Neutrophil (primary cell): ENCODE measurements around the gene CRNKL1.

Experiments
- H3K27ac ChIP-seq: fragments of 200-600 bp; sonication (generic); 2 replicates; pipeline ENCODE4 v1.5.1; 2016; ENCODE audit warnings: mild to moderate bottlenecking, moderate library complexity
- H3K27me3 ChIP-seq: fragments of 200-600 bp; sonication (generic); 2 replicates; pipeline ENCODE4 v1.6.0; 2016; ENCODE audit warnings: mild to moderate bottlenecking
- H3K36me3 ChIP-seq: fragments of 200-600 bp; sonication (generic); 2 replicates; pipeline ENCODE4 v1.5.1; 2017
- H3K4me1 ChIP-seq, 2 experiments: fragments of 200-600 bp in 1 of 2; sonication (generic) in 1 of 2; 1 replicate in 1 of 2; 2 replicates in 1 of 2; pipeline versions ENCODE4 v1.5.1 to v1.6.1; 2013 to 2016; ENCODE audit warnings: low read depth in 1 of 2, low read length in 1 of 2, mild to moderate bottlenecking in 1 of 2, moderate library complexity in 1 of 2; ENCODE audit not compliant: control insufficient read depth in 1 of 2, insufficient read depth in 1 of 2
- H3K4me3 ChIP-seq, 2 experiments: fragments of 200-600 bp in 1 of 2; sonication (generic) in 1 of 2; 1 replicate in 1 of 2; 2 replicates in 1 of 2; pipeline ENCODE4 v1.5.1; 2013 to 2016; ENCODE audit warnings: low read depth in 1 of 2, low read length in 1 of 2, mild to moderate bottlenecking in 1 of 2, moderate library complexity in 1 of 2
- H3K9me3 ChIP-seq: fragments of 200-600 bp; sonication (generic); 2 replicates; pipeline ENCODE4 v1.5.1; 2016
- CTCF ChIP-seq: fragments of 200-600 bp; sonication (generic); IDR thresholded peaks from 2 replicates; pipeline ENCODE4 v1.5.1; 2016; ENCODE audit warnings: antibody characterized with exemption

CRNKL1 gene

GRCh38 chr20:19991854-19992253 is 60.4 kb downstream of the CRNKL1 start:
- H3K27me3 ChIP-seq = no peaks in the 10 kb centered on the region
- no peak for TF ChIP-seq CTCF

GRCh38 chr20:19991308-19991707 is 61.0 kb downstream of the CRNKL1 start:
- no peaks in the 10 kb centered on the region for H3K36me3 ChIP-seq
- H3K27ac ChIP-seq = no peak overlapping the region
- H3K27me3 ChIP-seq = no peaks in the 10 kb centered on the region
- peaks cover 0 to under 1% of the 10 kb centered on the region in 2 experiments for H3K4me1 ChIP-seq
- no peak for TF ChIP-seq CTCF
- H3K9me3 ChIP-seq = no peaks in the 10 kb centered on the region
- H3K4me3 ChIP-seq = no peak overlapping the region

More at GRCh38 chr20:19991854-19992253, 60.4 kb downstream of the CRNKL1 start:
- peaks cover 5 to 6% of the 10 kb centered on the region in 2 experiments for H3K4me1 ChIP-seq
- H3K9me3 ChIP-seq = no peaks in the 10 kb centered on the region
- no peak overlapping the region for H3K4me3 ChIP-seq
- H3K27ac ChIP-seq = no peak overlapping the region
- H3K36me3 ChIP-seq = no peaks in the 10 kb centered on the region

- H3K4me3 ChIP-seq = no peak overlapping the region
- no peaks in the 10 kb centered on the region for H3K27me3 ChIP-seq
- no peak for TF ChIP-seq CTCF
- H3K36me3 ChIP-seq = no peaks in the 10 kb centered on the region
- no peaks in the 10 kb centered on the region for H3K4me1 ChIP-seq
- H3K27ac ChIP-seq = no peak overlapping the region
- no peaks in the 10 kb centered on the region for H3K9me3 ChIP-seq
These were observed 61.4 kb downstream of the CRNKL1 start for GRCh38 chr20:19990850-19991249.

GRCh38 chr20:19987046-19987445 is 65.2 kb downstream of the CRNKL1 start:
- Histone ChIP-seq H3K9me3 (no peaks in the 10 kb centered on the region), H3K4me3 (no peak overlapping the region), H3K27me3 (no peaks in the 10 kb centered on the region), H3K27ac (no peak overlapping the region), H3K4me1 (no peaks in the 10 kb centered on the region), H3K36me3 (no peaks in the 10 kb centered on the region)
- TF ChIP-seq CTCF = no peak

GRCh38 chr20:19986419-19986818 is 65.8 kb downstream of the CRNKL1 start:
- TF ChIP-seq CTCF = no peak
- H3K4me1 ChIP-seq = no peaks in the 10 kb centered on the region
- no peak overlapping the region for H3K4me3 ChIP-seq
- H3K36me3 ChIP-seq = no peaks in the 10 kb centered on the region
- H3K9me3 ChIP-seq = no peaks in the 10 kb centered on the region
- no peaks in the 10 kb centered on the region for H3K27me3 ChIP-seq
- no peak overlapping the region for H3K27ac ChIP-seq
